Liver (tissue), 9 donors: ENCODE measurements around the gene C1orf94. TPM values are rescaled to one million over a fixed set of nuclear protein-coding genes. Genes with fewer than 3 reads are reported as not detected.

Source experiments
- DNase-seq: peaks from one replicate; pipeline ENCODE4 v3.0.0-alpha.2; 2017; ENCODE audit warnings: low spot score
- H3K27ac ChIP-seq, 2 donors: one replicate each; pipeline ENCODE4 v1.7.0; 2013; ENCODE audit warnings: inconsistent platforms in 2 of 2, low read length in 2 of 2, control low read depth in 1 of 2, low read depth in 1 of 2, mild to moderate bottlenecking in 1 of 2
- H3K27me3 ChIP-seq, 4 donors: one replicate each; pipeline versions ENCODE4 v1.6.1 to v1.7.0; 2013; ENCODE audit warnings: low read length in 3 of 4, inconsistent platforms in 1 of 4, mild to moderate bottlenecking in 1 of 4, moderate library complexity in 1 of 4; ENCODE audit not compliant: control insufficient read depth in 4 of 4, insufficient read depth in 4 of 4
- H3K36me3 ChIP-seq, 4 donors: one replicate each; pipeline versions ENCODE4 v1.6.1 to v1.7.0; 2013; ENCODE audit warnings: low read length in 3 of 4, mild to moderate bottlenecking in 3 of 4, low read depth in 1 of 4, moderate library complexity in 1 of 4; ENCODE audit not compliant: control insufficient read depth in 4 of 4, insufficient read depth in 3 of 4
- H3K4me1 ChIP-seq, 4 donors: one replicate each; pipeline versions ENCODE4 v1.6.1 to v1.7.0; 2013; ENCODE audit warnings: low read length in 3 of 4, mild to moderate bottlenecking in 3 of 4, moderate library complexity in 1 of 4; ENCODE audit not compliant: control insufficient read depth in 4 of 4, insufficient read depth in 4 of 4
- H3K4me3 ChIP-seq, 3 donors: one replicate each; pipeline versions ENCODE4 v1.6.1 to v1.7.0; 2013; ENCODE audit warnings: low read length in 3 of 3, control low read depth in 1 of 3, low read depth in 1 of 3, mild to moderate bottlenecking in 1 of 3
- H3K9ac ChIP-seq, 2 donors: one replicate each; pipeline ENCODE4 v1.7.0; 2013; ENCODE audit warnings: low read length in 2 of 2, mild to moderate bottlenecking in 2 of 2, moderate library complexity in 2 of 2, control low read depth in 1 of 2, low read depth in 1 of 2
- H3K9me3 ChIP-seq, 4 donors: one replicate each; pipeline versions ENCODE4 v1.6.1 to v1.7.0; 2013; ENCODE audit warnings: low read length in 3 of 4; ENCODE audit not compliant: control insufficient read depth in 4 of 4
- EGR1 ChIP-seq, 2 donors: IDR thresholded peaks; 2 replicates each; pipeline ENCODE4 v1.6.1; 2016 to 2018; ENCODE audit warnings: antibody characterized with exemption in 2 of 2, low read depth in 2 of 2
- FOXA1 ChIP-seq: IDR thresholded peaks from 2 replicates; pipeline ENCODE4 v1.6.1; 2016; ENCODE audit warnings: antibody characterized with exemption
- FOXA2 ChIP-seq: IDR thresholded peaks from 2 replicates; pipeline ENCODE4 v1.6.1; 2016; ENCODE audit warnings: antibody characterized with exemption
- GABPA ChIP-seq, 2 donors: IDR thresholded peaks in 1 of 2; conservative IDR thresholded peaks in 1 of 2; 2 replicates each; pipeline ENCODE4 v1.6.1; 2016; ENCODE audit warnings: antibody characterized with exemption in 2 of 2, mild to moderate bottlenecking in 1 of 2, moderate library complexity in 1 of 2
- HNF4A ChIP-seq, 2 donors: conservative IDR thresholded peaks; 2 replicates each; pipeline ENCODE4 v1.6.1; 2016; ENCODE audit warnings: antibody characterized with exemption in 2 of 2, mild to moderate bottlenecking in 2 of 2
- HNF4G ChIP-seq: IDR thresholded peaks from 2 replicates; pipeline ENCODE4 v1.6.1; 2016; ENCODE audit warnings: antibody characterized with exemption
- JUND ChIP-seq, 2 donors: IDR thresholded peaks; 2 replicates each; pipeline ENCODE4 v1.6.1; 2016; ENCODE audit warnings: antibody characterized with exemption in 2 of 2
- NR2F2 ChIP-seq: IDR thresholded peaks from 2 replicates; pipeline ENCODE4 v1.6.1; 2016; ENCODE audit warnings: antibody characterized with exemption
- RAD21 ChIP-seq, 2 donors: IDR thresholded peaks; 2 replicates each; pipeline ENCODE4 v1.6.1; 2016; ENCODE audit warnings: antibody characterized with exemption in 2 of 2, mild to moderate bottlenecking in 2 of 2
- RXRA ChIP-seq, 2 donors: IDR thresholded peaks; 2 replicates each; pipeline ENCODE4 v1.6.1; 2017 to 2018; ENCODE audit warnings: antibody characterized with exemption in 2 of 2, mild to moderate bottlenecking in 1 of 2
- SP1 ChIP-seq: IDR thresholded peaks from 2 replicates; pipeline ENCODE4 v1.6.1; 2018; ENCODE audit warnings: antibody characterized with exemption, mild to moderate bottlenecking
- TAF1 ChIP-seq: conservative IDR thresholded peaks from 2 replicates; pipeline ENCODE4 v1.6.1; 2016; ENCODE audit warnings: antibody characterized with exemption, mild to moderate bottlenecking
- YY1 ChIP-seq: IDR thresholded peaks from 2 replicates; pipeline ENCODE4 v1.6.1; 2016; ENCODE audit warnings: antibody characterized with exemption, mild to moderate bottlenecking
- WGBS: extraction: QIAGEN DNeasy Blood & Tissue Kit; methylation state at CpG from one replicate; pipeline ENCODE4 v1.1.7; 2013; 5-methylcytosine and 5-hydroxymethylcytosine counted together
- polyA plus RNA-seq, 2 donors: library from polyadenylated mRNA; stranded (reverse) in 1 of 2; unstranded in 1 of 2; fragments of 200-250 nt in 1 of 2; fragments of >200 nt in 1 of 2; fragmentation: Nextera tagmentation in 1 of 2; extraction: Ambion mirVana in 1 of 2; gene quantifications; one replicate each; pipeline versions ENCODE4 v1.2.1 to v1.2.3, GENCODE V29; 2013 to 2015
- total RNA-seq, 2 donors: library from RNA; depleted of rRNA; stranded (reverse); fragments of >200 nt; gene quantifications; one replicate each; pipeline ENCODE4 v1.2.3, GENCODE V29; 2014
- TF ChIP-seq, protein P1 (sequence below): IDR thresholded peaks from 2 replicates; pipeline ENCODE4 v1.6.1; 2016; ENCODE audit warnings: antibody characterized with exemption, mild to moderate bottlenecking
- TF ChIP-seq, protein P2 (sequence below): fragments of 150-350 bp; IDR thresholded peaks from 2 replicates; pipeline ENCODE4 v1.5.1; 2017; ENCODE audit warnings: improper control_type of control experiment, low read depth, low read length; ENCODE audit not compliant: missing input control
- TF ChIP-seq, protein P3 (sequence below): IDR thresholded peaks from 2 replicates; pipeline ENCODE4 v1.6.1; 2016; ENCODE audit warnings: antibody characterized with exemption
- TF ChIP-seq, protein P4 (sequence below): IDR thresholded peaks from 2 replicates; pipeline ENCODE4 v1.6.1; 2016; ENCODE audit warnings: antibody characterized with exemption
- TF ChIP-seq, protein P5 (sequence below): IDR thresholded peaks from 2 replicates; pipeline ENCODE4 v1.6.1; 2016; ENCODE audit warnings: antibody characterized with exemption
- donor health status: healthy.
- donor health status: healthy.
- donor health status: healthy.
- donor health status: healthy.
- donor health status: healthy.

C1orf94 gene
- total and polyA plus RNA-seq, 4 donors = not detected

DNA sequence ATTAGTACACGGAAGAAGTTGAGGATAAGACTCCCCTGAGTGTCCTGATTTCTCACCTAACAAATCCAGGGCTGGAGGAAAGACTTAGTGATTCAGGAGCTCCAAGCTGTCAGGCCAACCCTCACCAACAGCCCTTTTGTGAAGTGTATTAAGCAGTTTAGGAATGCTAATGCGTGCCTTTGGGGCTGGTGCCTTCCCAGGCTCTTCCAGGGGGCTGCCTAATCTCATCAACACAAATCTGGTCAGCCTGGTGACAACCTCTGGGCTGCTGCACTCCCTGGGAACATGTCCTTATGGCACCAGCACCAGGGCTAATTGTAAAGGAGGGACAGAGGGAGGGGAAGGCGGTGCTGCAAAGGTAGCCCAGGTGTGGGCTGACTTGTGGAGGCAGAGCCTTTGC lies 27.2 kb upstream of the C1orf94 start:
- TF ChIP-seq GABPA (IDR thresholded peaks at IDR 0.05 in 1 of 2, conservative IDR thresholded peaks at IDR 0.05 in 1 of 2) (no peak), HNF4A (conservative IDR thresholded peaks at IDR 0.05) (no peak), RXRA (IDR thresholded peaks at IDR 0.05) (no peak), FOXA2 (no peak), TAF1 (no peak), JUND (IDR thresholded peaks at IDR 0.05) (no peak), NR2F2 (no peak), FOXA1 (no peak), SP1 (no peak), RAD21 (IDR thresholded peaks at IDR 0.05) (no peak), HNF4G (no peak), EGR1 (IDR thresholded peaks at IDR 0.05; ENCODE audit: low read depth in 2 of 2) (no peak), YY1 (no peak)
- TF ChIP-seq, protein P1, sequence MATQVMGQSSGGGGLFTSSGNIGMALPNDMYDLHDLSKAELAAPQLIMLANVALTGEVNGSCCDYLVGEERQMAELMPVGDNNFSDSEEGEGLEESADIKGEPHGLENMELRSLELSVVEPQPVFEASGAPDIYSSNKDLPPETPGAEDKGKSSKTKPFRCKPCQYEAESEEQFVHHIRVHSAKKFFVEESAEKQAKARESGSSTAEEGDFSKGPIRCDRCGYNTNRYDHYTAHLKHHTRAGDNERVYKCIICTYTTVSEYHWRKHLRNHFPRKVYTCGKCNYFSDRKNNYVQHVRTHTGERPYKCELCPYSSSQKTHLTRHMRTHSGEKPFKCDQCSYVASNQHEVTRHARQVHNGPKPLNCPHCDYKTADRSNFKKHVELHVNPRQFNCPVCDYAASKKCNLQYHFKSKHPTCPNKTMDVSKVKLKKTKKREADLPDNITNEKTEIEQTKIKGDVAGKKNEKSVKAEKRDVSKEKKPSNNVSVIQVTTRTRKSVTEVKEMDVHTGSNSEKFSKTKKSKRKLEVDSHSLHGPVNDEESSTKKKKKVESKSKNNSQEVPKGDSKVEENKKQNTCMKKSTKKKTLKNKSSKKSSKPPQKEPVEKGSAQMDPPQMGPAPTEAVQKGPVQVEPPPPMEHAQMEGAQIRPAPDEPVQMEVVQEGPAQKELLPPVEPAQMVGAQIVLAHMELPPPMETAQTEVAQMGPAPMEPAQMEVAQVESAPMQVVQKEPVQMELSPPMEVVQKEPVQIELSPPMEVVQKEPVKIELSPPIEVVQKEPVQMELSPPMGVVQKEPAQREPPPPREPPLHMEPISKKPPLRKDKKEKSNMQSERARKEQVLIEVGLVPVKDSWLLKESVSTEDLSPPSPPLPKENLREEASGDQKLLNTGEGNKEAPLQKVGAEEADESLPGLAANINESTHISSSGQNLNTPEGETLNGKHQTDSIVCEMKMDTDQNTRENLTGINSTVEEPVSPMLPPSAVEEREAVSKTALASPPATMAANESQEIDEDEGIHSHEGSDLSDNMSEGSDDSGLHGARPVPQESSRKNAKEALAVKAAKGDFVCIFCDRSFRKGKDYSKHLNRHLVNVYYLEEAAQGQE = no peak
- TF ChIP-seq, protein P2, sequence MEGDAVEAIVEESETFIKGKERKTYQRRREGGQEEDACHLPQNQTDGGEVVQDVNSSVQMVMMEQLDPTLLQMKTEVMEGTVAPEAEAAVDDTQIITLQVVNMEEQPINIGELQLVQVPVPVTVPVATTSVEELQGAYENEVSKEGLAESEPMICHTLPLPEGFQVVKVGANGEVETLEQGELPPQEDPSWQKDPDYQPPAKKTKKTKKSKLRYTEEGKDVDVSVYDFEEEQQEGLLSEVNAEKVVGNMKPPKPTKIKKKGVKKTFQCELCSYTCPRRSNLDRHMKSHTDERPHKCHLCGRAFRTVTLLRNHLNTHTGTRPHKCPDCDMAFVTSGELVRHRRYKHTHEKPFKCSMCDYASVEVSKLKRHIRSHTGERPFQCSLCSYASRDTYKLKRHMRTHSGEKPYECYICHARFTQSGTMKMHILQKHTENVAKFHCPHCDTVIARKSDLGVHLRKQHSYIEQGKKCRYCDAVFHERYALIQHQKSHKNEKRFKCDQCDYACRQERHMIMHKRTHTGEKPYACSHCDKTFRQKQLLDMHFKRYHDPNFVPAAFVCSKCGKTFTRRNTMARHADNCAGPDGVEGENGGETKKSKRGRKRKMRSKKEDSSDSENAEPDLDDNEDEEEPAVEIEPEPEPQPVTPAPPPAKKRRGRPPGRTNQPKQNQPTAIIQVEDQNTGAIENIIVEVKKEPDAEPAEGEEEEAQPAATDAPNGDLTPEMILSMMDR = no peak
- TF ChIP-seq, protein P3, sequence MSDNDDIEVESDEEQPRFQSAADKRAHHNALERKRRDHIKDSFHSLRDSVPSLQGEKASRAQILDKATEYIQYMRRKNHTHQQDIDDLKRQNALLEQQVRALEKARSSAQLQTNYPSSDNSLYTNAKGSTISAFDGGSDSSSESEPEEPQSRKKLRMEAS = no peak
- TF ChIP-seq, protein P4, sequence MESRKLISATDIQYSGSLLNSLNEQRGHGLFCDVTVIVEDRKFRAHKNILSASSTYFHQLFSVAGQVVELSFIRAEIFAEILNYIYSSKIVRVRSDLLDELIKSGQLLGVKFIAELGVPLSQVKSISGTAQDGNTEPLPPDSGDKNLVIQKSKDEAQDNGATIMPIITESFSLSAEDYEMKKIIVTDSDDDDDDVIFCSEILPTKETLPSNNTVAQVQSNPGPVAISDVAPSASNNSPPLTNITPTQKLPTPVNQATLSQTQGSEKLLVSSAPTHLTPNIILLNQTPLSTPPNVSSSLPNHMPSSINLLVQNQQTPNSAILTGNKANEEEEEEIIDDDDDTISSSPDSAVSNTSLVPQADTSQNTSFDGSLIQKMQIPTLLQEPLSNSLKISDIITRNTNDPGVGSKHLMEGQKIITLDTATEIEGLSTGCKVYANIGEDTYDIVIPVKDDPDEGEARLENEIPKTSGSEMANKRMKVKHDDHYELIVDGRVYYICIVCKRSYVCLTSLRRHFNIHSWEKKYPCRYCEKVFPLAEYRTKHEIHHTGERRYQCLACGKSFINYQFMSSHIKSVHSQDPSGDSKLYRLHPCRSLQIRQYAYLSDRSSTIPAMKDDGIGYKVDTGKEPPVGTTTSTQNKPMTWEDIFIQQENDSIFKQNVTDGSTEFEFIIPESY = no peak
- TF ChIP-seq, protein P5, sequence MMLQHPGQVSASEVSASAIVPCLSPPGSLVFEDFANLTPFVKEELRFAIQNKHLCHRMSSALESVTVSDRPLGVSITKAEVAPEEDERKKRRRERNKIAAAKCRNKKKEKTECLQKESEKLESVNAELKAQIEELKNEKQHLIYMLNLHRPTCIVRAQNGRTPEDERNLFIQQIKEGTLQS = no peak
- Histone ChIP-seq H3K36me3 (no peaks in the 10 kb centered on the region), H3K27me3 (peaks cover 0 to 2% (median 0%) of the 10 kb centered on the region in 4 donors), H3K4me3 (no peak overlapping the region), H3K4me1 (no peaks in the 10 kb centered on the region), H3K9me3 (no peaks in the 10 kb centered on the region), H3K27ac (no peak overlapping the region), H3K9ac (no peak overlapping the region)
- no peak for DNase-seq
- 47% methylated on average over 3 of the region's 3 CpGs for WGBS
